GM21717 (cell line): ENCODE results near the gene NR2F2.

Experiments
- ATAC-seq: cut with Tn5 transposase; IDR thresholded peaks from one replicate; pipeline ENCODE4 v1.9.1; 2021; ENCODE audit warnings: mild to moderate bottlenecking, moderate library complexity; ENCODE audit not compliant: unreplicated experiment

NR2F2 gene

GRCh38 chr15:96330450-96331143, at the start of gene NR2F2:
TSS of gene NR2F2 (plus strand) at chr15:96330700. CDS start at chr15:96332106, 1,406 bp downstream.
- no peak for ATAC-seq

GRCh38 chr15:96285305-96285704, 45.2 kb upstream of the NR2F2 start:
- ATAC-seq = no peak

- ATAC-seq = no peak
Observed at GRCh38 chr15:96285729-96286254, 44.7 kb upstream of the NR2F2 start.

GRCh38 chr15:96290679-96291078, 39.8 kb upstream of the NR2F2 start:
- no peak for ATAC-seq

GRCh38 chr15:96292635-96293034, 37.9 kb upstream of the NR2F2 start:
- no peak for ATAC-seq

GRCh38 chr15:96293441-96293840, 37.1 kb upstream of the NR2F2 start:
- no peak for ATAC-seq

GRCh38 chr15:96294766-96295165, 35.7 kb upstream of the NR2F2 start:
- ATAC-seq = no peak

GRCh38 chr15:96296264-96296663, 34.2 kb upstream of the NR2F2 start:
- ATAC-seq = no peak

- ATAC-seq = no peak
Observed at GRCh38 chr15:96297783-96298182, 32.7 kb upstream of the NR2F2 start.

GRCh38 chr15:96298217-96298616, 32.3 kb upstream of the NR2F2 start:
- no peak for ATAC-seq

- no peak for ATAC-seq
Observed at GRCh38 chr15:96300836-96301235, 29.7 kb upstream of the NR2F2 start.

GRCh38 chr15:96303503-96304056, 26.9 kb upstream of the NR2F2 start:
- no peak for ATAC-seq

- ATAC-seq = no peak
Observed at GRCh38 chr15:96304839-96305238, 25.7 kb upstream of the NR2F2 start.

- ATAC-seq = no peak
Observed at GRCh38 chr15:96306321-96306720, 24.2 kb upstream of the NR2F2 start.

GRCh38 chr15:96307856-96308394, 22.6 kb upstream of the NR2F2 start:
- no peak for ATAC-seq

GRCh38 chr15:96309143-96309660, 21.3 kb upstream of the NR2F2 start:
- no peak for ATAC-seq

GRCh38 chr15:96311256-96311955, 19.1 kb upstream of the NR2F2 start:
- ATAC-seq = no peak

- no peak for ATAC-seq
Observed at GRCh38 chr15:96311956-96312294, 18.6 kb upstream of the NR2F2 start.

GRCh38 chr15:96312641-96313335, 17.7 kb upstream of the NR2F2 start:
- no peak for ATAC-seq

- ATAC-seq = no peak
Observed at GRCh38 chr15:96314518-96314917, 16.0 kb upstream of the NR2F2 start.

GRCh38 chr15:96314963-96315362, 15.5 kb upstream of the NR2F2 start:
- no peak for ATAC-seq
